GM21529 (cell line): Measurements from ENCODE around the gene SIRPG.
"Not testable (repeated sequence)": the region's sequence is repeated elsewhere in the genome, so short reads cannot be mapped to it uniquely, and the experiment has no call there.

Experiments used
- ATAC-seq: cut with Tn5 transposase; IDR thresholded peaks from one replicate; pipeline ENCODE4 v1.9.1; 2021; ENCODE audit not compliant: unreplicated experiment

The SIRPG gene

DNA sequence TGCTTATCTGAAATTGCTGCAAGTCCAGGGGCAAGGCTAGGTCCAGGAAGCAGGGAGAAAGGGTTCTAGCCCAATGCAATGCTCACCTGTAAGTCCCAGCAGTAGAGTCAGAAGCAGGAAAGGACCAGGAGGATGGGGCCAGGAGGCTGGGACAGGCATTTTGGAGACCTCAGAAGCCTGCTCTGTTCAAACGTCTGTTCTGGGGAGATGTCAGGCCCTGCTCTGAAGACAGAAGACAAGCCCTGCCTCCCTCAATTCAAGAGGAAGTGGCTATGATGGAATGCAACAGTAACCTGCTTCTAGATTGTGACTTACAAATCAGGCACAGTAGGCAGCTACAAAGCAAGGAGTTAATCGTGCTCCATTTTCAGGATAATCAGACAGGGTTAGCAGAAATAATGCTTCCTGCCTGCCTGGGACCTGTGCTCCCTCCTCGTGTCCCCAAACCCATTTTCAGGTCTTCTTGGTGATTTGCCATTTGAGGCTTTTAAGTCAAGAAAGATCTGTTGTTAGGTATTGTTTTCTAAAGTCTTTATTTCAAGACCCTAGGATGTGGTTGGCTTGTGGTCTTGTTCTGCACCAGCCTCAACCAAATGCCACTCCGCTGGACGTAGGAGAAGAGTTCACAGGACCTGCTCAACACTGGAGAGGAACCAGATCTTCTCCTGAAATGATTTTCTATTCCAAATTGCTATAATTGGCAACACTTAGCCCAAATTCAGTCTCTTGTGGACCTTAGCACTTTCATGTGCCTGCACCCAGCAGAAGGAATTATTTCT lies at the start of gene SIRPG:
SIRPG (minus strand) TSS at position 224 of the 779 bp plus-strand sequence; CDS start at position 159, 65 bp downstream.
- no peak for ATAC-seq

DNA sequence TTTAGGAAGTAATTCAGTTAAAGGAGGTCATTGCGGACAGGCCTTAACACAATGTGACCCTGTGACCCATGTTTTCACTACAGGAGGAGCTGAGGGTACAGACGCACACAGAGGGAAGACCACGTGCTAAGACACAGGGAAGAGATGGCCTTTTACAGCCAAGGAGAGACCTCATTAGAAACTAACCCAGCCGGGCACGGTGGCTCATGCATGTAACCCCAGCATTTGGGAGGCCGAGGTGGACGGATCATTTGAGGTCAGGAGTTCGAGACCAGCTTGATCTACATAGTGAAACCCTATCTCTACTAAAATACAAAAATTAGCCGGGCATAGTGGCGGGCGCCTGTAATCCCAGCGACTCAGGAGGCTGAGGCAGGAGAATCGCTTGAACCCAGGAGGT lies 49.3 kb upstream of the SIRPG start:
- ATAC-seq, result not testable (repeated sequence)

DNA sequence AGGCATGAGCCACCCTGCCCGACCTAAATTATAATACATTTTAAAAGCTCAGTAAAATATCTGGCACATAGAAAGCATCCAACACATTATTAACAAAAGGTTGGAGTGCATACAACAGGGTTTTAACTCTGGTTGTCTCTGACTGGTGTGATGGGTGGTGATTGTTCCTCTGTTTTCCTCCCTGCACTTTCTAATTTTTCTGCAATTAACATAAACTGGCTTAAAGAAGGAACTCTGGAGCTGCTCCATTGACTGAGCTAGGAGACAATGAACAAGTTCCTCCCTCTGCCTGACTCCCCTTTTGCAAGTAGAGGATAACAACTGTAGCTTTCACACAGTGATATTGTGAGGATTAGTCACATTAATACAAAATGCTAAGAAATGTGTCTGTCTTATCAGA lies 48.5 kb upstream of the SIRPG start:
- no peak for ATAC-seq

DNA sequence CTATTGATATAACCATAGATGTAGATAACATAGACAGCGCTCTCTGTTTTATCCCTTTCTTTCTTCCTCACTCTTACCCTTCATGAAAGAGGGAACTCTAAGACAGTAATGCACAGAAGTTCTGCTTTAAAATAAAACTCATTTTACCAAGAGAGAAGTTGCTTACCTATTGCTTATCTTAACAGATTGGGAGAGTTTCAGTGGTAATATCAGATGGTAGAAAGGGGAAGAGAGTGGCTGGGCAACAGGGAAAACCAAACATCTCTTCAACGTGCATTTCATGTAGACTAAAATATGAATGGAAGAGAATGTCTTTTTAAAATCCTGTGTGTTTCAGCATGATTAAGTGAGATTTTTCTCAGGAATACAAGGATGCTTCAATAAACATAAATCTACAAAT lies 45.3 kb upstream of the SIRPG start:
- ATAC-seq, result no peak

DNA sequence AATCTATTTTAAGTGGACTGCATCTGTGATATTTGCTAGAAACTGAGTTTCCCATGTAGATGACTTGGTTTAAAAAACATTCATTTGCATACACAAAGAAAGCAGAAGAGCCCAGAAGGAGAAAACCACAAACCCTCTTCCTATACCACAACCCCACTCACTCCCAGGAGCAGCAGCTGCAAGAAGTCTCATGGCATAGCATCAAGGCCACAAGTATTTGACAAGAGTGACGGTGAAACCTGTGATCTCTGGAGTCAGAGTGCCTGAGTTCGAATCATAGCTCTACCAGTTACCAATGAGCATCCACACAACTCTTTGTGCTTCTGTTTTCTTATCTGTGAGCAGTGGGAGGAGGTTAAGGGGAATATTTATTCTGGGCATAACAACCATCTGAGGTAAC lies 44.7 kb upstream of the SIRPG start:
- ATAC-seq, result no peak

DNA sequence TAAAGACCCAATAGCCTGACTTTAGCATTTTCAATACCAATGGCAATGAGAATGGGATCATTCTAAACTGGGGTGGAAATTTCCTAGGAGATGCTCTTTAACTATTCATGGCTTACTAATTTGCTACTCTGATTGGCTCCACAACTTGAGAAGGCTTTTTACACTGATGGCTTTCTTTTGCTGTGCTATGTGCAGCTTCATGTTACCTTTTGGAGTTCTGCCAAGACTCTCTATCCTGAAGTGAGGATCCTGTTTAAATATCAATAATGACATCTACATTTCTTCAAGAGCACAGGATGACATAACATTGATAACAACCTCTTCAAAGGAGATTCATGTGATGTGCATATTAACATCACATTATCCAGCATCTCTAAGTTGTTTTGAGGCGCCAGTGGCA lies 43.4 kb upstream of the SIRPG start:
- no peak for ATAC-seq

DNA sequence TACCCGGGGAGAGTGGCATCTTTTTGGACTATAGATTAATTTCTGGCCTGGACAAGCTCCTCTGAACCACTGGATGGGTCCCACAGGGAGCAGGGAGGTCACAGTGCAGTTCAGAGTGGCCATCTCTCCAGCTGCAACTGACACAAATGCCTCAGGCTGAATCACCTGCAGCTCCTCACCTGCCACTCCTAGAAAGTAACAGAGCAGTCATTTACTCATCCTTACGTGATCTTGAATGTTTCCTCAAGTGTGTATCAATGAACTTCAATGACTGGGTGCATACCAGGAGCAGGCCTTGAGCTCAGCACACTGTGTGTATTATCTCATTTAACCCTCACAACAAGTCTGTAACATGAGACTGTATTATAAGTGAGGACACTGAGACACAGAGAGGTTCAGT lies 40.0 kb upstream of the SIRPG start:
- ATAC-seq, result no peak

DNA sequence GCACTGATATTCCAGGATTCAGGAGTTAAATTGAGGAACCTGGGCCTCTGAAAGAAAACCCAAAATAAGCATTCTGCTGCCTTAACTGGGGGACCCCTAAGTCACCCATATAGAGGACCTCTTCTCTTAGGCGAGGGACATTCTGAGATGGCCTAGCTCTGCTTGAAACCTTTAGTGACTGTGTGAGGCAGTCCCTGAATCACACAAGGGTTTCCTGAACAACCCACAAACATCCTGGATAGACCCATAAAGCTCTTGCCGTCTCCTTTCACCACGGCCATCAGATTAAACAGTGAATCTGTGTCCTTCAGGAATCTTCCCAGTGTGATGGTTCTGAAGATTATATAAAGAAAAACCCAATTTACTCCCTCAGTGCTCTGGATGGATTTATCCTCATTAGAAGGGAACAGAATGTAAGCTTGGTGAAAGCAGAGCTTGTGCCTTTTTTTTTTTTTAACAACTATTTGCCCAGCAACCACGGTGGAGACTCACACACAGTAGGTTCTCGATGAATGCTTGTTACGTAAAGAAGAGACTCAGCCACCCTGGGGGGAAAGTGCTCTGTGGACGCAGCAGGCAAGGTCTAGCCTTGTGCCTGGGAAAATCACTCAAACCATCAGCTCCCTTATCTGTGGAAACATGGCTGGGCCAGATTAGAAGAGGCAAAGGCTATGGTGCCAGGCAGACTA lies 39.1 kb upstream of the SIRPG start:
- ATAC-seq, result no peak

DNA sequence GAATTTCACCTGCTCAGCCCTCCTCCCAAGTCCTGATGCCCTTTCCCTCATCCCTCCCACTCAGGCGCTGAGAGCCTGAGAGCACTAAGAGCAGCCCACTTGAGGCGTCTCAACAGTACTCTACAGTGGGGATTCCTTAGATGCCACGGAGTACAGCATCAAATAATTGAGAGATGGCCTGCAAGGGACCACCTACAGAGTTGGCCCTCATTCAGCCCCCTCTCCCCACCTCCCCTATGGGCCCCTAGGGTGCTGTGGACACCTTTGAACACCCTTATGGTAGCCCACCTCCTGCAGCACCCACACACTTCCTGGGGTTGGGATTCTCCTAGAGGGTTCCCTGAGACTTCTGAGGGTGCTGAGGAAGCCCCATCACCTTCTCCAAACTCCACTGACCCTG lies 37.1 kb upstream of the SIRPG start:
- ATAC-seq, result no peak

DNA sequence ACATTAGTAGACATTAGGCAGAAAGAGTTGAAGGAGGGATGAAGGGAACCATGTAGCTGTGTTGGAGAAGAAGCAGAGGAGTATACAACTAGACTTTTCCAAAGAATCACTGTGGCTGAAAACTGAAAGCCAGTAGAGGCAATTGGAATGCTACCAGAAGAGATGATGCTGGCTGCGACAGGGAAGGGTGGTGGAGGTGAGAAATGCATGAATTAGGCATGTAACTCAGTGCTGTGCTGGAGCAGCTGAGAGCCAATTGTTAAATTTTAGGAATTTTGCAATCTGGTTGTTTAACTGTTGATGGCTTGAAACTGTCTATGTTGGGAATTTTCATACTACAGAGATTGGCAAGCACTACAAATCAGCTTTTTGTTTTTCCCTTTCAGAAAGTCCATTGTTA lies 35.8 kb upstream of the SIRPG start:
- no peak for ATAC-seq

DNA sequence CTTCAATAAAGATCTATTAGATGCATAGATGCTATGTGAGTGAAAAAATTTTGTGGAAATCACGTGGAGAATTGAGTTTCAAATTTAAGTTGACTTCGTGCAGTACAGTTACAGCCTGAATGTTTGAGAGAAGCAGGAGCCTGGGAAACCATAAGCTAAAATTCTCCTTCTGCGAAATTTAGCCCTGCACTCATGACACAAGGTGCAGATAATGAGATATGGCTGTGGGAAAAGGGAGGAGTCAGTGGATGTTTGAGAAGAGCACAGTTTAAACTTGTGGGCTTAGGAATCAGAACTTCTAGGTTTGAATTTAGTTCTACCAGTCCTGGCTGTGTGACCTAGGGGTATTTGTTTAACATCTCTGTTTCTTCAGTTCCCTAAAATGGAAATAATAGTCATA lies 32.1 kb upstream of the SIRPG start:
- no peak for ATAC-seq

DNA sequence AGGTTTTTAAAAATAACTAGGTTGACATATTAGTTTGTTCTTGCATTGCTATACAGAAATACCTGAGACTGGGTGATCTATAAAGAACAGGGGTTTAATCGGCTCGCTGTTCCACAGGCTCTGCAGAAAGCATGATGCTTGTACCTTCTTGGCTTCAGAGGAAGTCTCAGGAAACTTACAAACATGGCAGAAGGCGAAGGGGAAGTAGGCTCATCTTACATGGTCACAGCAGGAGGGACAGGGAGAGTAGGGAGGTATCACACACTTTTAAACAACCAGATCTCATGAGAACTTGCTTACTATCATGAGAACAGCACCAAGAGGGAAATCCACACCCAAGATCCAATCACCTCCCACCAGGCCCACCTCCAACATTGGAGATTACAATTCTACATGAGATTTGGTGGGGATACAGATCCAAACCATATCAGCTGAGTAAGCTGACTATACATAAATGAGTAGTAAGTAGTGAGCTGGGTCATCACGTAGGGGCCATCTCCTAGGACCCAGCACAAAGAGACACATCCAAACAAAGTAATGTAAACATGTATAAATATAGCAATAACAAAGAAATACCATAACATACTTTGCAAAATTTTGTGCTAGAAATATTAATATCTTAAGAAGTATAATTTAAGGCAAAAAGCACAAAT lies 31.4 kb upstream of the SIRPG start:
- ATAC-seq, result no peak

DNA sequence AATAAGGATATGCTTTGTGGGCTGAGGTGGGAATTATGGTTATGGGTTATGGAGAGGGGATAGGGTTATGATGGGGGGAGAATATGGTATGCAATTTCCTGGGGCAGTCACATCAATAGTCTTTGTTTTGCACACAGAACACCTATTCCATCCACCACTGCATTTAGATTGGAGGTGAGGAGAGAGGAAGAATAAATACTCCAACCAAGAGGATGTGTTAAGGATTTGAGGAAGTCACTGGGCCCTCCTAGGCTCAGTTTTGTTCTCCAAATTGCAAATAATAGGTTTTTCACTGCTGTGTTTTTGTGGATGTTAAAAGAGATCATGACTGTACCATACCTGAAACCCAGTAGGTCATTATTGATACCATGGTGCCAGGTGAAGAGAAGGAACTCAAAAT lies 29.5 kb upstream of the SIRPG start:
- no peak for ATAC-seq

DNA sequence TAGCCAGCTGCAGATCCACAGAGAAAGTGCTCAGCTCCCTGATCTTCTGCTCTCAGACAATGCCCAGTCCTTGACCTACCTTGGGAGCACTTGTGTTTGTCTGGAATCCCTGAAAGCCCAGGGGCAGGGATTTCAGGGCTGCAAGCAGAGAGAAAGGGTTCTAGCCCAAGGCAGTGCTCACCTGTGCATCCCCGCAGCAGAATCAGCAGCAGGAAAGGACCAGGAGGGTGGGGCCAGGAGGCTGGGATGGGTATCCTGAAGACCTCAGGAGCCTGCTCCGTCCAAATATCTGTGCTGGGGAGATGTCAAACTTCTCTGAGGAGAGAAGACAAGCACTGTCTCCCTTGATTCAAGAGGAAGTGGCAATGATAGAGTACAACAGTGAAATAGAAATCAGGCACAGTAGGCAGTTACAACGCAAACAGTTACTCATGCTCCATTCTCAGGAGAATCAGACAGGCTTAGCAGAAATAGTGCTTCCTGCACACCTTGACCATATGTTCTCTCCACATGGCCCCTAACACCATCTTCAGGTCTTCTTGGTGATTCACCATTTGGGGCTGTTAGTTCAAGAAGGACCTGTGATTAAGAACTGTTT lies 28.7 kb upstream of the SIRPG start:
- no peak for ATAC-seq

DNA sequence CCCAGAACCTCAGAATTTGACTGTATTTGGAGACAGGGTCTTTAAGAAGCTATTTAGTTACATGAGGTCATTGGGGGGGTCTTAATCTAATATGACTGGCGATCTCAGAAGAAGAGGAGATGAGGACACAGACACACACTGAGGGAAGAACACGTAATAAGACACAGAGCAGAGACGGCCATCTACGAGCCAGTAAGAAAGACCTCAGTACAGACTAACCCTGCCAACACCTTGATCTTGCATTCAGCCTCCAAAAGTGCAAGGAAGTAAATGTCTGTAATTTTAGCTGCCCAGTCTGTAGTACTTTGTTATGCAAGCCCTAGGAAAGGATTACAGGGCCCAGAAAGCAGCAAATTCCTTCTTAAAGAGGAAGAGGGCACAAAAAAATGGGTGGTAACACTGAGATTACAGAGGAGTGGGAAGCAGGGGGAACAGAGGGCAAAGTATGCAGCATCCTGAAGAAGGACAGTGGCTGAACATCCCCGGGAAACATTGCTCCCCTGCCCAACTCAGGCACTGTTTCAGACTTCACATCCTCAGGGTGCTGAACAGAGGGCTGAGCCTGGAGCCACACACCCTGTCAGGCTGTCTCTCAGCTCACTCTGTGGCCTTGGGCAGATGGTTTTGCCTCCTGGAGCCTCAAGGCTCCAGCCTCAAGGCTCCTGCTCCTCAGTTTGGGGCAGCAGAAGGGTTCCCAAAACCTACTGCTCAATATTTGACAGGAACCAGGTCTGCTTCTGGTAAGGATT lies 27.9 kb upstream of the SIRPG start:
- ATAC-seq, result no peak

DNA sequence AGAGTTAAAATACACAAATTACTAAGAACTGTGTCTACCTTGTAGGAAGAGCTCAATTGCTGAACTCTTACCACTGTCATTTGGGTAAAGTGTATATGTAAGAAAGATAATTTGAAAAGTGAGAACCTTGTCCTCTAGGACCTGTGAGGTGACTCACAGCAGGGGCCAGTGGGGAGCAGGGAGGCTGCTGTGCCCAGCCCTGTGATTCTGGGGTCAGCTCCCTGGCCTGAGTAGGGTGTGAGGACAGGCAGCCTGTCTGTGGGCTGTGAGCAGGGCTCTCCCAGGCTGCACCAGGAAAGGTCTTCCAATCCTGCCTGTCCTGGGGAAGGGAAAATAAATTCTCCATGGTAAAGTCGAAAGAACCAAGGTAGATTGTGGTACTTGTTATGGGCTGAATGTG lies 27.3 kb upstream of the SIRPG start:
- no peak for ATAC-seq

DNA sequence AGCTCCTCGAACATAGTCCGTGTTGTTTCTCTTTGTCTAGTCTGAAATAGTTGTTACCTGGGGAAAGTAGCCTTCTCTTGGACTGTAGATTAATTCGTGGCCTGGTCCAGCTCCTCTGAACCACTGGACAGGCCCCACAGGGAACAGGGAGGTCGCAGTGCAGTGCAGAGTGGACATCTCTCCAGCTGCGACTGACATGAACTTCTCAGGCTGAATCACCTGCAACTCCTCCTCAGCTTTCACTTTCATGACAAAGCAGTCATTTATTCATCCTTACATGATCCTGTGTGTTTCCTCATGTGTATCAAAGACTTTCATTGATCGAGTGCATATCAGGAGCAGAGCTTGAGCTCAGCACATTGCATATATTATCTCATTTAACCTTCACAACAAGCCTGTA lies 19.1 kb upstream of the SIRPG start:
- no peak for ATAC-seq

DNA sequence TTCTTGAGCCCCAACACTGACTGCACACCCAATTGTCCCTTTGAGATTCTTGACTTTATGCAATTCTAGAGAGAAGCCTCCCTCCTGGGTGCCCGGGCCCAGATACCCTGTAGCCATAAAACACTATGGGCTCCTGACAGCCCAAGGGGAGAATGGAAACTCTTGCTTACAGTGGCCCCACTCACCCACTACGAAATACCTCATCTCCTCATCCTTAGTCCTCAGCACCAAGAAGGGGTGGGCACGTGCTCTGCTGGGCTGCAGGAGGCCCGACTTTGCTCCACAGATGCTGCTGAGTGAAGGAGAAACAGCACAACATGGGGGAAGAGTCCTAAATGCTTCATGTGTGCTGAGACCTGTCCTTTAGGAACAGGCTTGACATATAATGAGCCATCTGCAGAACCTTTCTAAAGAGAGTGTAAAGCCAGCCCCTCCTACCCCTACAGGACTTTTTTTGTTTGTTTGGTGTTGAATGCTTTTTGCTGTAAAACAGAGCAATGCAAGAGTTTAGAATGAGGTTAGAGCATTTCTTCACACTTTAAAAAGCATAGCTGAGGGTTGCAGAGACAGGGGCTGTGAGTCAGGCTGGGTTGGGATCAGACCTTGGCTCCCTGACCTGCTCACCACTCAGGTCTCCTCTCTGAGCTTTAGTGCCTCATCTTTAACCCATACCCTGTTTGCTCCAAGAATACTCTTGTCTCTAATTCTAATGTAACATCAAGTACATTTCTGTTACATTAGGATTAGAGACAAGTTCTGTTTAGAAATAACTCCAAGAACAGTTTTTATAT lies 17.6 kb upstream of the SIRPG start:
- no peak for ATAC-seq

DNA sequence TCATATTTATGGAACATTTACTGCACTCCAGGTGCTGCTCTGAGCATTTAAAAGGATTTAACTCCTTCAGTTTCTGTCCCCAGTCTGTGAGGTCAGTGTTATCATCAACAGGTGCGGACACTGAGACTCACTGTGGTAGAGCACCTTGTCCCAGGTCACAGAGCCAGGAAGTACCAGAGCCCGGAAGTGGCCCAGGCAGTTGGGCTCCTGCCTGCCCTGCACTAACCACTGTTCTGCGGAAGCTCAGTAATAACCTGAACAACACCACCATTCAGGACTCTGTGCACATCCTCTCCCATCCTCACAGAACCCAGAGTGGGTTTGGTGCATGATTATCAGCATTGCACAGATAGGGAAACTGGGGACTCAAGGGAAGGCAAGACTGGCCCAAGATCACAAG lies 16.8 kb upstream of the SIRPG start:
- no peak for ATAC-seq

DNA sequence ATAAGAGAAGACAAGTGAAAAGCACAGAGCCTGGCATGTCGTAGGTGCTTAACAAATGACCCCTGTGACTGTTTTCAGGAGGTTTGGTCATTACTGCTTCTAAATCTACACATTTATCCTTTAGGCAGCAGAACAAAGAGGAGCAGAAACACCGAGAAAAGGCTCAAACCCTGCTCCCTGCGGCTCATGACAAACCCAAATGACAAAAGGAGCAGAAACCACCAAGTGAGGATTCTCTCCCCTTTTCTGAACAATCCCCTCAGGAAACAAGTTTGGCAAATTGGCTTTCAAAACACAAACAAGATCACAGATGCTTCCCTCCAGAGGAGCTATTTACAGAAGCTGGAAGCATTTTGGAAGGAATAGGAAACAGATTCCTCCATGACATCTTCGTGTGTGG lies 15.8 kb upstream of the SIRPG start:
- no peak for ATAC-seq
